SK-N-SH (cell line): ENCODE data around the gene ASCL3. TPM values are rescaled to one million over a fixed set of nuclear protein-coding genes. Genes with fewer than 3 reads are reported as not detected.

Experiments used
- CTCF ChIA-PET: fragments of 300-600, 350-600 bp; formaldehyde crosslinking; extraction: SDS; loops from one replicate; lab custom pipeline; 2021; lab: Yijun Ruan, JAX
- POLR2A ChIA-PET: fragments of 350-600 bp; sonication (Branson Sonifier 250); formaldehyde crosslinking; extraction: SDS; loops from one replicate; lab custom pipeline; 2020; ENCODE audit warnings: antibody characterized with exemption, inconsistent platforms; lab: Yijun Ruan, JAX
- DNase-seq: peaks from one replicate; pipeline ENCODE4 v3.0.0; 2012
- H2AFZ ChIP-seq: fragments of 200-600 bp; sonication (generic); 2 replicates; pipeline ENCODE4 v1.8.1; 2016; ENCODE audit warnings: antibody characterized with exemption, mild to moderate bottlenecking, low read depth
- H3F3A ChIP-seq: fragments of 200-600 bp; sonication (generic); replicated peaks from 2 replicates; pipeline ENCODE3; 2016; ENCODE audit warnings: antibody characterized with exemption, mild to moderate bottlenecking; ENCODE audit not compliant: insufficient read depth
- H3K27ac ChIP-seq, 2 experiments: fragments of 200-500 bp in 1 of 2; fragments of 200-600 bp in 1 of 2; sonication (Bioruptor generic) in 1 of 2; sonication (generic), shearing (Covaris generic) in 1 of 2; 2 replicates each; pipeline versions ENCODE4 v1.5.1 to v1.6.1; 2014 to 2016; ENCODE audit warnings: low read depth in 2 of 2, inconsistent platforms in 1 of 2, low read length in 1 of 2, mild to moderate bottlenecking in 1 of 2, mixed read lengths in 1 of 2
- H3K27me3 ChIP-seq: fragments of 200-600 bp; sonication (generic), shearing (Covaris generic); 2 replicates; pipeline ENCODE4 v1.6.1; 2016; ENCODE audit warnings: mixed run types; ENCODE audit not compliant: insufficient read depth
- H3K36me3 ChIP-seq, 2 experiments: fragments of 200-500 bp in 1 of 2; fragments of 200-600 bp in 1 of 2; sonication (Bioruptor generic) in 1 of 2; sonication (generic) in 1 of 2; replicated peaks in 1 of 2; 2 replicates each; pipeline versions ENCODE3 to v1.5.1; 2014 to 2016; ENCODE audit warnings: low read length in 1 of 2, mild to moderate bottlenecking in 1 of 2; ENCODE audit not compliant: insufficient read depth in 2 of 2, control insufficient read depth in 1 of 2
- H3K4me1 ChIP-seq, 2 experiments: fragments of 200-500 bp in 1 of 2; fragments of 200-600 bp in 1 of 2; sonication (Bioruptor generic) in 1 of 2; sonication (generic), shearing (Covaris generic) in 1 of 2; 2 replicates each; pipeline versions ENCODE4 v1.5.1 to v1.6.1; 2014 to 2016; ENCODE audit warnings: low read depth in 1 of 2, low read length in 1 of 2, mixed run types in 1 of 2; ENCODE audit not compliant: insufficient read depth in 2 of 2, control insufficient read depth in 1 of 2
- H3K4me2 ChIP-seq: fragments of 200-600 bp; sonication (generic), shearing (Covaris generic); 2 replicates; pipeline ENCODE4 v1.6.1; 2017; ENCODE audit warnings: mixed run types
- H3K4me3 ChIP-seq, 2 experiments: fragments of 200-500 bp in 1 of 2; fragments of 200-600 bp in 1 of 2; sonication (Bioruptor generic) in 1 of 2; sonication (generic), shearing (Covaris generic) in 1 of 2; 2 replicates each; pipeline versions ENCODE4 v1.5.1 to v1.8.1; 2014 to 2016; ENCODE audit warnings: low read depth in 2 of 2, inconsistent platforms in 1 of 2, low read length in 1 of 2, mild to moderate bottlenecking in 1 of 2, mixed read lengths in 1 of 2, moderate library complexity in 1 of 2
- H3K79me2 ChIP-seq: fragments of 200-600 bp; sonication (generic); 2 replicates; pipeline ENCODE4 v1.8.1; 2017; ENCODE audit warnings: mild to moderate bottlenecking; ENCODE audit not compliant: insufficient read depth
- H3K9ac ChIP-seq: fragments of 200-600 bp; sonication (generic); 2 replicates; pipeline ENCODE4 v1.6.1; 2017; ENCODE audit warnings: mixed run types
- H3K9me2 ChIP-seq: fragments of 200-600 bp; sonication (generic); 2 replicates; pipeline ENCODE4 v1.6.1; 2017; ENCODE audit warnings: mixed run types
- H3K9me3 ChIP-seq: fragments of 200-600 bp; sonication (generic); 2 replicates; pipeline ENCODE4 v1.6.1; 2017; ENCODE audit warnings: mixed run types, mild to moderate bottlenecking, moderate library complexity
- H4K20me1 ChIP-seq: fragments of 200-600 bp; sonication (generic); 2 replicates; pipeline ENCODE4 v1.6.1; 2017; ENCODE audit warnings: mild to moderate bottlenecking, mixed run types; ENCODE audit not compliant: insufficient read depth
- FOXM1 ChIP-seq: IDR thresholded peaks from 2 replicates; pipeline ENCODE4 v1.4.0; 2012; ENCODE audit warnings: low read depth, mild to moderate bottlenecking
- JUND ChIP-seq: IDR thresholded peaks from 2 replicates; pipeline ENCODE4 v1.4.0; 2012
- TAF1 ChIP-seq: IDR thresholded peaks from 2 replicates; pipeline ENCODE4 v1.6.1; 2012; ENCODE audit warnings: low read depth, mild to moderate bottlenecking, low read length, moderate library complexity, borderline replicate concordance
- WGBS: methylation state at CpG from one replicate; pipeline ENCODE4 v1.1.6; 2017; ENCODE audit warnings: low lambda C conversion rate; 5-methylcytosine and 5-hydroxymethylcytosine counted together
- polyA plus RNA-seq, 3 experiments: library from polyadenylated mRNA; depleted of rRNA; stranded (reverse); fragments of >200 nt; gene quantifications; 2 replicates each; pipeline ENCODE4 v1.2.3, GENCODE V29; 2012
- TF ChIP-seq, protein P1 (sequence below): IDR thresholded peaks from 2 replicates; pipeline ENCODE4 v1.4.0; 2012; ENCODE audit warnings: low read depth, borderline replicate concordance
- TF ChIP-seq, protein P2 (sequence below): fragments of 200-600 bp; sonication (generic); IDR thresholded peaks from 2 replicates; pipeline ENCODE4 v1.6.1; 2017; ENCODE audit warnings: antibody characterized with exemption, mild to moderate bottlenecking, moderate library complexity
- TF ChIP-seq, protein P3 (sequence below): IDR thresholded peaks from 2 replicates; pipeline ENCODE4 v1.6.1; 2012; ENCODE audit warnings: mild to moderate bottlenecking, low read depth, low read length, moderate library complexity

Gene ASCL3
- polyA plus RNA-seq, 1 of the 3 experiments (the other 2 are of a cell fraction): not detected

DNA sequence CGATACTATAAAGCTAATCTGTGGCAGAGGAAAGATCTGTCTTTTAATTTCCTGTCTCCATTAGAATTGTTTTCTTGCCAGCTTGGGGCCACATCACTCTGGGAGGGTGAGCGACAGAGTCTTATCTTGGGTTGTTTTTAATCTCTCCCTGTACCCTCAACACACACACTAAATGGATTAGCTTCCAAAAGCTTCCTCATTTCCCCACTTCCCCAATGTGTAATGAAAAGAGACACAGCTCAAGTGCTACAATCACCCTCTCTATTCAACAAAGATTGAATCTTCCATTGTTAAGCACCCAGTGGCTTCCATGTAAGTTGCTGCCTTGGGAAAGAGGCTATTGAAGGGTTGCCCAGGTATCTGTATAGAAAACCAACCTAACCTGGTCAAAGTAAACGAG lies 6.1 kb upstream of the ASCL3 start:
- Histone ChIP-seq H3K4me3 (no peak overlapping the region), H3K27ac (no peak overlapping the region; a peak in 1 of 4 replicates), H3K9ac (no peak overlapping the region), H4K20me1 (no peaks in the 10 kb centered on the region), H3F3A (no peaks in the 10 kb centered on the region), H3K9me2 (no peaks in the 10 kb centered on the region), H3K4me1 (no peaks in the 10 kb centered on the region), H3K79me2 (no peaks in the 10 kb centered on the region), H3K27me3 (no peaks in the 10 kb centered on the region), H3K36me3 (peaks cover 34 to 53% of the 10 kb centered on the region in 2 experiments), H2AFZ (no peak overlapping the region), H3K9me3 (no peaks in the 10 kb centered on the region), H3K4me2 (no peak overlapping the region)
- ChIA-PET POLR2A (no interaction called here), CTCF (interaction anchor here (0.7 to 3.0 kb wide), 4 partner anchors 11 to 168 kb away, joined by 3 to 17 read pairs (median 3); no protein-coding TSS in a partner anchor)
- WGBS: 91% methylated on average over 3 of the region's 3 CpGs
- TF ChIP-seq, protein P1, sequence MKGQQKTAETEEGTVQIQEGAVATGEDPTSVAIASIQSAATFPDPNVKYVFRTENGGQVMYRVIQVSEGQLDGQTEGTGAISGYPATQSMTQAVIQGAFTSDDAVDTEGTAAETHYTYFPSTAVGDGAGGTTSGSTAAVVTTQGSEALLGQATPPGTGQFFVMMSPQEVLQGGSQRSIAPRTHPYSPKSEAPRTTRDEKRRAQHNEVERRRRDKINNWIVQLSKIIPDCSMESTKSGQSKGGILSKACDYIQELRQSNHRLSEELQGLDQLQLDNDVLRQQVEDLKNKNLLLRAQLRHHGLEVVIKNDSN: no peak
- TF ChIP-seq FOXM1: no peak
- TF ChIP-seq, protein P2, sequence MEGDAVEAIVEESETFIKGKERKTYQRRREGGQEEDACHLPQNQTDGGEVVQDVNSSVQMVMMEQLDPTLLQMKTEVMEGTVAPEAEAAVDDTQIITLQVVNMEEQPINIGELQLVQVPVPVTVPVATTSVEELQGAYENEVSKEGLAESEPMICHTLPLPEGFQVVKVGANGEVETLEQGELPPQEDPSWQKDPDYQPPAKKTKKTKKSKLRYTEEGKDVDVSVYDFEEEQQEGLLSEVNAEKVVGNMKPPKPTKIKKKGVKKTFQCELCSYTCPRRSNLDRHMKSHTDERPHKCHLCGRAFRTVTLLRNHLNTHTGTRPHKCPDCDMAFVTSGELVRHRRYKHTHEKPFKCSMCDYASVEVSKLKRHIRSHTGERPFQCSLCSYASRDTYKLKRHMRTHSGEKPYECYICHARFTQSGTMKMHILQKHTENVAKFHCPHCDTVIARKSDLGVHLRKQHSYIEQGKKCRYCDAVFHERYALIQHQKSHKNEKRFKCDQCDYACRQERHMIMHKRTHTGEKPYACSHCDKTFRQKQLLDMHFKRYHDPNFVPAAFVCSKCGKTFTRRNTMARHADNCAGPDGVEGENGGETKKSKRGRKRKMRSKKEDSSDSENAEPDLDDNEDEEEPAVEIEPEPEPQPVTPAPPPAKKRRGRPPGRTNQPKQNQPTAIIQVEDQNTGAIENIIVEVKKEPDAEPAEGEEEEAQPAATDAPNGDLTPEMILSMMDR: no peak
- no peak for DNase-seq

DNA sequence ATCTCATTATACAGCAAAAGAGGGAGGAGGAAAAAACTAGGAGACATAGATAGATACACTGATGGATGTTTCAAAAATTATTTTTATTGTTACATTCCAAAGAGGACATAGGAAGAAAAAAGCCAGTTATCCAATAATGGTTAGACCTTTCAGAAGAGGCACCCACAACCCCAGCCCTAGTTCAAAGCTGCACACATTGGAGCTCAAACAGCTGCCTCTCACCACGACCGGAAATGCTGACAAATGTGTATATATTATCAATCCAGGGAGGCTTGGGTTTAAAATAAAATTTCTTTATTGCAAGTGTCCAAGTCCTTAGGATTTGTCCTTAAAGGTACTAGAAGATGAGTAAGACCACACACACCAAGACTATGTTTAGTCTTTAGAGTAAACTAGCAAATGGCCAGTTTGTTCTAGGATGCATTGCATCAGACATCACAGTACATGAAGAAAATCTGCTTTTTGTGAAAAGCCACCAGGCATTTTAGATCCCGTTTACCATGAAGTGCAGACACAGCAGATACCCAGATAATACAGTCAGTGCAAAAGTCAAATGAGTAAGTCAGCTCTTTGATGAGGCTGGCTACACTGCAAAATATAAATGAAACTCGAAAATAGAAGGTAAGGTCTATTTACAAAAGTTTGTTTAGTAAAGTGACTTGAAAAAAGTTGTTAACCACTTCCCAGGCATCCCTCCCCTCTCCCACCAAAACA lies 4.6 kb upstream of the ASCL3 start:
- Histone ChIP-seq H3K4me3 (no peak overlapping the region), H3K79me2 (no peaks in the 10 kb centered on the region), H2AFZ (no peak overlapping the region), H3K27ac (no peak overlapping the region), H3K4me2 (no peak overlapping the region), H3K27me3 (no peaks in the 10 kb centered on the region), H3F3A (no peaks in the 10 kb centered on the region), H3K4me1 (no peaks in the 10 kb centered on the region; a peak in 1 of 4 replicates), H4K20me1 (no peaks in the 10 kb centered on the region), H3K36me3 (peaks cover 29 to 39% of the 10 kb centered on the region in 2 experiments), H3K9ac (no peak overlapping the region), H3K9me2 (no peaks in the 10 kb centered on the region), H3K9me3 (no peaks in the 10 kb centered on the region)
- ChIA-PET POLR2A (no interaction called here), CTCF (interaction anchor here (1.2 kb wide), 2 partner anchors 12 to 32 kb away, joined by 4 to 7 read pairs; no protein-coding TSS in a partner anchor)
- TF ChIP-seq TAF1: no peak
- no peak for TF ChIP-seq JUND
- TF ChIP-seq, protein P3, sequence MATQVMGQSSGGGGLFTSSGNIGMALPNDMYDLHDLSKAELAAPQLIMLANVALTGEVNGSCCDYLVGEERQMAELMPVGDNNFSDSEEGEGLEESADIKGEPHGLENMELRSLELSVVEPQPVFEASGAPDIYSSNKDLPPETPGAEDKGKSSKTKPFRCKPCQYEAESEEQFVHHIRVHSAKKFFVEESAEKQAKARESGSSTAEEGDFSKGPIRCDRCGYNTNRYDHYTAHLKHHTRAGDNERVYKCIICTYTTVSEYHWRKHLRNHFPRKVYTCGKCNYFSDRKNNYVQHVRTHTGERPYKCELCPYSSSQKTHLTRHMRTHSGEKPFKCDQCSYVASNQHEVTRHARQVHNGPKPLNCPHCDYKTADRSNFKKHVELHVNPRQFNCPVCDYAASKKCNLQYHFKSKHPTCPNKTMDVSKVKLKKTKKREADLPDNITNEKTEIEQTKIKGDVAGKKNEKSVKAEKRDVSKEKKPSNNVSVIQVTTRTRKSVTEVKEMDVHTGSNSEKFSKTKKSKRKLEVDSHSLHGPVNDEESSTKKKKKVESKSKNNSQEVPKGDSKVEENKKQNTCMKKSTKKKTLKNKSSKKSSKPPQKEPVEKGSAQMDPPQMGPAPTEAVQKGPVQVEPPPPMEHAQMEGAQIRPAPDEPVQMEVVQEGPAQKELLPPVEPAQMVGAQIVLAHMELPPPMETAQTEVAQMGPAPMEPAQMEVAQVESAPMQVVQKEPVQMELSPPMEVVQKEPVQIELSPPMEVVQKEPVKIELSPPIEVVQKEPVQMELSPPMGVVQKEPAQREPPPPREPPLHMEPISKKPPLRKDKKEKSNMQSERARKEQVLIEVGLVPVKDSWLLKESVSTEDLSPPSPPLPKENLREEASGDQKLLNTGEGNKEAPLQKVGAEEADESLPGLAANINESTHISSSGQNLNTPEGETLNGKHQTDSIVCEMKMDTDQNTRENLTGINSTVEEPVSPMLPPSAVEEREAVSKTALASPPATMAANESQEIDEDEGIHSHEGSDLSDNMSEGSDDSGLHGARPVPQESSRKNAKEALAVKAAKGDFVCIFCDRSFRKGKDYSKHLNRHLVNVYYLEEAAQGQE: no peak
- TF ChIP-seq FOXM1: no peak
- WGBS: 85% methylated on average over 4 of the region's 4 CpGs
- no peak for DNase-seq
